SK-N-SH (cell line): Measurements from ENCODE around the gene POLE3. TPM values are rescaled to one million over a fixed set of nuclear protein-coding genes. Genes with fewer than 3 reads are reported as not detected.

Experiments used
- CTCF ChIA-PET: fragments of 300-600, 350-600 bp; formaldehyde crosslinking; extraction: SDS; loops from one replicate; lab custom pipeline; 2021; lab: Yijun Ruan, JAX
- POLR2A ChIA-PET: fragments of 350-600 bp; sonication (Branson Sonifier 250); formaldehyde crosslinking; extraction: SDS; loops from one replicate; lab custom pipeline; 2020; ENCODE audit warnings: antibody characterized with exemption, inconsistent platforms; lab: Yijun Ruan, JAX
- DNase-seq: peaks from one replicate; pipeline ENCODE4 v3.0.0; 2012
- H2AFZ ChIP-seq: fragments of 200-600 bp; sonication (generic); 2 replicates; pipeline ENCODE4 v1.8.1; 2016; ENCODE audit warnings: antibody characterized with exemption, mild to moderate bottlenecking, low read depth
- H3F3A ChIP-seq: fragments of 200-600 bp; sonication (generic); replicated peaks from 2 replicates; pipeline ENCODE3; 2016; ENCODE audit warnings: antibody characterized with exemption, mild to moderate bottlenecking; ENCODE audit not compliant: insufficient read depth
- H3K27ac ChIP-seq, 2 experiments: fragments of 200-500 bp in 1 of 2; fragments of 200-600 bp in 1 of 2; sonication (Bioruptor generic) in 1 of 2; sonication (generic), shearing (Covaris generic) in 1 of 2; 2 replicates each; pipeline versions ENCODE4 v1.5.1 to v1.6.1; 2014 to 2016; ENCODE audit warnings: low read depth in 2 of 2, inconsistent platforms in 1 of 2, low read length in 1 of 2, mild to moderate bottlenecking in 1 of 2, mixed read lengths in 1 of 2
- H3K27me3 ChIP-seq: fragments of 200-600 bp; sonication (generic), shearing (Covaris generic); 2 replicates; pipeline ENCODE4 v1.6.1; 2016; ENCODE audit warnings: mixed run types; ENCODE audit not compliant: insufficient read depth
- H3K36me3 ChIP-seq, 2 experiments: fragments of 200-500 bp in 1 of 2; fragments of 200-600 bp in 1 of 2; sonication (Bioruptor generic) in 1 of 2; sonication (generic) in 1 of 2; replicated peaks in 1 of 2; 2 replicates each; pipeline versions ENCODE3 to v1.5.1; 2014 to 2016; ENCODE audit warnings: low read length in 1 of 2, mild to moderate bottlenecking in 1 of 2; ENCODE audit not compliant: insufficient read depth in 2 of 2, control insufficient read depth in 1 of 2
- H3K4me1 ChIP-seq, 2 experiments: fragments of 200-500 bp in 1 of 2; fragments of 200-600 bp in 1 of 2; sonication (Bioruptor generic) in 1 of 2; sonication (generic), shearing (Covaris generic) in 1 of 2; 2 replicates each; pipeline versions ENCODE4 v1.5.1 to v1.6.1; 2014 to 2016; ENCODE audit warnings: low read depth in 1 of 2, low read length in 1 of 2, mixed run types in 1 of 2; ENCODE audit not compliant: insufficient read depth in 2 of 2, control insufficient read depth in 1 of 2
- H3K4me2 ChIP-seq: fragments of 200-600 bp; sonication (generic), shearing (Covaris generic); 2 replicates; pipeline ENCODE4 v1.6.1; 2017; ENCODE audit warnings: mixed run types
- H3K4me3 ChIP-seq, 2 experiments: fragments of 200-500 bp in 1 of 2; fragments of 200-600 bp in 1 of 2; sonication (Bioruptor generic) in 1 of 2; sonication (generic), shearing (Covaris generic) in 1 of 2; 2 replicates each; pipeline versions ENCODE4 v1.5.1 to v1.8.1; 2014 to 2016; ENCODE audit warnings: low read depth in 2 of 2, inconsistent platforms in 1 of 2, low read length in 1 of 2, mild to moderate bottlenecking in 1 of 2, mixed read lengths in 1 of 2, moderate library complexity in 1 of 2
- H3K79me2 ChIP-seq: fragments of 200-600 bp; sonication (generic); 2 replicates; pipeline ENCODE4 v1.8.1; 2017; ENCODE audit warnings: mild to moderate bottlenecking; ENCODE audit not compliant: insufficient read depth
- H3K9ac ChIP-seq: fragments of 200-600 bp; sonication (generic); 2 replicates; pipeline ENCODE4 v1.6.1; 2017; ENCODE audit warnings: mixed run types
- H3K9me2 ChIP-seq: fragments of 200-600 bp; sonication (generic); 2 replicates; pipeline ENCODE4 v1.6.1; 2017; ENCODE audit warnings: mixed run types
- H3K9me3 ChIP-seq: fragments of 200-600 bp; sonication (generic); 2 replicates; pipeline ENCODE4 v1.6.1; 2017; ENCODE audit warnings: mixed run types, mild to moderate bottlenecking, moderate library complexity
- H4K20me1 ChIP-seq: fragments of 200-600 bp; sonication (generic); 2 replicates; pipeline ENCODE4 v1.6.1; 2017; ENCODE audit warnings: mild to moderate bottlenecking, mixed run types; ENCODE audit not compliant: insufficient read depth
- CHD2 ChIP-seq: fragments of 150-350 bp; IDR thresholded peaks from 2 replicates; pipeline ENCODE4 v1.6.1; 2018; ENCODE audit warnings: low read length; ENCODE audit not compliant: partially characterized antibody
- ELF1 ChIP-seq: IDR thresholded peaks from 2 replicates; pipeline ENCODE4 v1.4.0; 2012
- EP300 ChIP-seq, 2 experiments: IDR thresholded peaks; 2 replicates each; pipeline versions ENCODE4 v1.4.0 to v1.6.1; 2012; ENCODE audit warnings: borderline replicate concordance in 1 of 2, low read depth in 1 of 2, low read length in 1 of 2
- FOSL2 ChIP-seq: IDR thresholded peaks from 2 replicates; pipeline ENCODE4 v1.4.0; 2012; ENCODE audit warnings: low read depth, mild to moderate bottlenecking, moderate library complexity, borderline replicate concordance
- FOXM1 ChIP-seq: IDR thresholded peaks from 2 replicates; pipeline ENCODE4 v1.4.0; 2012; ENCODE audit warnings: low read depth, mild to moderate bottlenecking
- GATA2 ChIP-seq: sonication (generic); formaldehyde crosslinking; IDR thresholded peaks from 2 replicates; pipeline ENCODE4 v1.5.0; 2020; ENCODE audit warnings: mild to moderate bottlenecking, missing genetic modification reagents
- MAX ChIP-seq: IDR thresholded peaks from 2 replicates; pipeline ENCODE4 v1.4.0; 2012; ENCODE audit warnings: low read depth
- MXI1 ChIP-seq: IDR thresholded peaks from 2 replicates; pipeline ENCODE4 v1.6.1; 2012; ENCODE audit warnings: mild to moderate bottlenecking, low read depth, low read length, improper control_type of control experiment
- NRF1 ChIP-seq: IDR thresholded peaks from 2 replicates; pipeline ENCODE4 v1.6.1; 2012; ENCODE audit warnings: low read depth, mild to moderate bottlenecking, low read length
- SIN3A ChIP-seq: IDR thresholded peaks from 2 replicates; pipeline ENCODE4 v1.6.1; 2012; ENCODE audit warnings: low read depth, mild to moderate bottlenecking, low read length, moderate library complexity, borderline replicate concordance
- TCF12 ChIP-seq: IDR thresholded peaks from 2 replicates; pipeline ENCODE4 v1.4.0; 2012
- whole genome bisulfite sequencing: methylation state at CpG from one replicate; pipeline ENCODE4 v1.1.6; 2017; ENCODE audit warnings: low lambda C conversion rate; 5-methylcytosine and 5-hydroxymethylcytosine counted together
- polyA plus RNA-seq, 3 experiments: library from polyadenylated mRNA; depleted of rRNA; stranded (reverse); fragments of >200 nt; gene quantifications; 2 replicates each; pipeline ENCODE4 v1.2.3, GENCODE V29; 2012
- TF ChIP-seq, protein P1 (sequence below): fragments of 150-350 bp; IDR thresholded peaks from 2 replicates; pipeline ENCODE4 v1.6.1; 2017; ENCODE audit warnings: antibody characterized with exemption, low read length, low read depth, borderline replicate concordance
- TF ChIP-seq, protein P2 (sequence below): fragments of 150-350 bp; IDR thresholded peaks from 2 replicates; pipeline ENCODE4 v1.6.1; 2016; ENCODE audit warnings: mild to moderate bottlenecking, low read depth, low read length
- TF ChIP-seq, protein P3 (sequence below): fragments of 200-600 bp; sonication (generic); IDR thresholded peaks from 2 replicates; pipeline ENCODE4 v1.6.1; 2017; ENCODE audit warnings: antibody characterized with exemption, mild to moderate bottlenecking, moderate library complexity

The POLE3 gene
- polyA plus RNA-seq, 1 of the 3 experiments (the other 2 are of a cell fraction), result 40.1 TPM

GRCh38 chr9:113390192-113390960, 20.1 kb downstream of the POLE3 start:
- Histone ChIP-seq H3K27ac (no peak overlapping the region), H2AFZ (no peak overlapping the region), H3K9ac (no peak overlapping the region), H3K4me3 (no peak overlapping the region), H4K20me1 (no peaks in the 10 kb centered on the region), H3K9me3 (no peaks in the 10 kb centered on the region), H3K27me3 (no peaks in the 10 kb centered on the region), H3K79me2 (no peaks in the 10 kb centered on the region), H3K36me3 (peaks cover 4 to 18% of the 10 kb centered on the region in 2 experiments), H3F3A (no peaks in the 10 kb centered on the region), H3K9me2 (no peaks in the 10 kb centered on the region), H3K4me1 (no peaks in the 10 kb centered on the region), H3K4me2 (no peak overlapping the region)
- CTCF ChIA-PET, result no interaction called here
- peak; percentile 3 for DNase-seq
- POLR2A ChIA-PET, result no interaction called here
- TF ChIP-seq, protein P1, sequence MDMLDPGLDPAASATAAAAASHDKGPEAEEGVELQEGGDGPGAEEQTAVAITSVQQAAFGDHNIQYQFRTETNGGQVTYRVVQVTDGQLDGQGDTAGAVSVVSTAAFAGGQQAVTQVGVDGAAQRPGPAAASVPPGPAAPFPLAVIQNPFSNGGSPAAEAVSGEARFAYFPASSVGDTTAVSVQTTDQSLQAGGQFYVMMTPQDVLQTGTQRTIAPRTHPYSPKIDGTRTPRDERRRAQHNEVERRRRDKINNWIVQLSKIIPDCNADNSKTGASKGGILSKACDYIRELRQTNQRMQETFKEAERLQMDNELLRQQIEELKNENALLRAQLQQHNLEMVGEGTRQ, result no peak
- TF ChIP-seq GATA2 (CRISPR knock-in tag), result no peak
- TF ChIP-seq FOXM1, result no peak
- TF ChIP-seq MAX, result no peak
- no peak for TF ChIP-seq MXI1
- TF ChIP-seq, protein P2, sequence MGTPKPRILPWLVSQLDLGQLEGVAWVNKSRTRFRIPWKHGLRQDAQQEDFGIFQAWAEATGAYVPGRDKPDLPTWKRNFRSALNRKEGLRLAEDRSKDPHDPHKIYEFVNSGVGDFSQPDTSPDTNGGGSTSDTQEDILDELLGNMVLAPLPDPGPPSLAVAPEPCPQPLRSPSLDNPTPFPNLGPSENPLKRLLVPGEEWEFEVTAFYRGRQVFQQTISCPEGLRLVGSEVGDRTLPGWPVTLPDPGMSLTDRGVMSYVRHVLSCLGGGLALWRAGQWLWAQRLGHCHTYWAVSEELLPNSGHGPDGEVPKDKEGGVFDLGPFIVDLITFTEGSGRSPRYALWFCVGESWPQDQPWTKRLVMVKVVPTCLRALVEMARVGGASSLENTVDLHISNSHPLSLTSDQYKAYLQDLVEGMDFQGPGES, result no peak
- TF ChIP-seq, protein P3, sequence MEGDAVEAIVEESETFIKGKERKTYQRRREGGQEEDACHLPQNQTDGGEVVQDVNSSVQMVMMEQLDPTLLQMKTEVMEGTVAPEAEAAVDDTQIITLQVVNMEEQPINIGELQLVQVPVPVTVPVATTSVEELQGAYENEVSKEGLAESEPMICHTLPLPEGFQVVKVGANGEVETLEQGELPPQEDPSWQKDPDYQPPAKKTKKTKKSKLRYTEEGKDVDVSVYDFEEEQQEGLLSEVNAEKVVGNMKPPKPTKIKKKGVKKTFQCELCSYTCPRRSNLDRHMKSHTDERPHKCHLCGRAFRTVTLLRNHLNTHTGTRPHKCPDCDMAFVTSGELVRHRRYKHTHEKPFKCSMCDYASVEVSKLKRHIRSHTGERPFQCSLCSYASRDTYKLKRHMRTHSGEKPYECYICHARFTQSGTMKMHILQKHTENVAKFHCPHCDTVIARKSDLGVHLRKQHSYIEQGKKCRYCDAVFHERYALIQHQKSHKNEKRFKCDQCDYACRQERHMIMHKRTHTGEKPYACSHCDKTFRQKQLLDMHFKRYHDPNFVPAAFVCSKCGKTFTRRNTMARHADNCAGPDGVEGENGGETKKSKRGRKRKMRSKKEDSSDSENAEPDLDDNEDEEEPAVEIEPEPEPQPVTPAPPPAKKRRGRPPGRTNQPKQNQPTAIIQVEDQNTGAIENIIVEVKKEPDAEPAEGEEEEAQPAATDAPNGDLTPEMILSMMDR, result no peak
- TF ChIP-seq EP300 (IDR thresholded peaks at IDR 0.05; ENCODE audit: borderline replicate concordance in 1 of 2, low read depth in 1 of 2, low read length in 1 of 2), result no peak
- no peak for TF ChIP-seq TCF12
- TF ChIP-seq ELF1, result no peak
- TF ChIP-seq NRF1, result no peak
- no peak for TF ChIP-seq FOSL2
- WGBS, result 96% methylated on average over 14 of the region's 17 CpGs

GRCh38 chr9:113389451-113389850, 21.0 kb downstream of the POLE3 start:
- Histone ChIP-seq H3K9me3 (no peaks in the 10 kb centered on the region), H3K4me2 (no peak overlapping the region), H3F3A (no peaks in the 10 kb centered on the region), H3K79me2 (no peaks in the 10 kb centered on the region), H3K4me1 (no peaks in the 10 kb centered on the region), H3K27me3 (no peaks in the 10 kb centered on the region), H3K9me2 (no peaks in the 10 kb centered on the region), H2AFZ (no peak overlapping the region), H3K36me3 (peaks cover 4 to 18% of the 10 kb centered on the region in 2 experiments), H3K27ac (no peak overlapping the region), H3K9ac (no peak overlapping the region), H4K20me1 (no peaks in the 10 kb centered on the region), H3K4me3 (no peak overlapping the region)
- TF ChIP-seq CHD2 (no peak), FOXM1 (no peak), SIN3A (no peak), EP300 (IDR thresholded peaks at IDR 0.05; ENCODE audit: borderline replicate concordance in 1 of 2, low read depth in 1 of 2, low read length in 1 of 2) (no peak)
- TF ChIP-seq, protein P3, result no peak
- POLR2A ChIA-PET, result no interaction called here
- 98% methylated on average over 10 of the region's 11 CpGs for WGBS
- CTCF ChIA-PET, result no interaction called here
- DNase-seq, result no peak
